Activated CD4-positive, alpha-beta T cell treated with anti-CD3 and anti-CD28 coated beads for 36 hours (primary cell): Measurements from ENCODE around the gene CDH4. TPM values are rescaled to one million over a fixed set of nuclear protein-coding genes. Genes with fewer than 3 reads are reported as not detected.

ENCODE experiments used
- ATAC-seq: fragments of 200-7000 bp; cut with Tn5 transposase; one replicate; pipeline ENCODE4 v1.10.0; 2021; ENCODE audit warnings: mild to moderate bottlenecking, moderate library complexity
- CTCF ChIA-PET: fragments of 350-600 bp; sonication (Branson Sonifier 250); formaldehyde crosslinking; loops from one replicate; lab custom pipeline; 2021; ENCODE audit warnings: antibody characterized with exemption; lab: Charles Lee
- POLR2A ChIA-PET: fragments of 350-600 bp; sonication (Branson Sonifier 250); formaldehyde crosslinking; loops from one replicate; lab custom pipeline; 2021; ENCODE audit warnings: antibody characterized with exemption, inconsistent platforms; lab: Charles Lee
- DNase-seq: peaks from one replicate; pipeline ENCODE4 v3.0.0-alpha.2; 2020
- H3K27ac Mint-ChIP-seq: one replicate; pipeline ENCODE4 v1.8.0; 2021; ENCODE audit warnings: mixed read lengths
- H3K27me3 Mint-ChIP-seq: one replicate; pipeline ENCODE4 v1.8.0; 2021; ENCODE audit warnings: mixed read lengths
- H3K36me3 Mint-ChIP-seq: one replicate; pipeline ENCODE4 v1.8.0; 2021; ENCODE audit warnings: low read depth, mixed read lengths
- H3K4me1 Mint-ChIP-seq: one replicate; pipeline ENCODE4 v1.8.0; 2021; ENCODE audit warnings: mixed read lengths
- H3K4me3 Mint-ChIP-seq: one replicate; pipeline ENCODE4 v1.8.0; 2021; ENCODE audit warnings: mild to moderate bottlenecking, moderate library complexity, mixed read lengths
- H3K9me3 Mint-ChIP-seq: one replicate; pipeline ENCODE4 v1.8.0; 2021; ENCODE audit warnings: low read depth, mixed read lengths
- intact Hi-C, 2 experiments: fragments of 100-400 bp; cut with DNase I in 1 of 2; cut with micrococcal nuclease in 1 of 2; formaldehyde crosslinking; loops; one replicate each; pipeline versions ENCODE4 v1.14.2 to v1.15.1; 2022 to 2024; cut with DNase I, micrococcal nuclease
- total RNA-seq, 2 experiments: library from RNA; stranded (reverse); gene quantifications; one replicate each; pipeline ENCODE4 v1.2.3, GENCODE V29; 2021

CDH4 gene
- total RNA-seq, 2 experiments from 2014 or later, result not detected

DNA sequence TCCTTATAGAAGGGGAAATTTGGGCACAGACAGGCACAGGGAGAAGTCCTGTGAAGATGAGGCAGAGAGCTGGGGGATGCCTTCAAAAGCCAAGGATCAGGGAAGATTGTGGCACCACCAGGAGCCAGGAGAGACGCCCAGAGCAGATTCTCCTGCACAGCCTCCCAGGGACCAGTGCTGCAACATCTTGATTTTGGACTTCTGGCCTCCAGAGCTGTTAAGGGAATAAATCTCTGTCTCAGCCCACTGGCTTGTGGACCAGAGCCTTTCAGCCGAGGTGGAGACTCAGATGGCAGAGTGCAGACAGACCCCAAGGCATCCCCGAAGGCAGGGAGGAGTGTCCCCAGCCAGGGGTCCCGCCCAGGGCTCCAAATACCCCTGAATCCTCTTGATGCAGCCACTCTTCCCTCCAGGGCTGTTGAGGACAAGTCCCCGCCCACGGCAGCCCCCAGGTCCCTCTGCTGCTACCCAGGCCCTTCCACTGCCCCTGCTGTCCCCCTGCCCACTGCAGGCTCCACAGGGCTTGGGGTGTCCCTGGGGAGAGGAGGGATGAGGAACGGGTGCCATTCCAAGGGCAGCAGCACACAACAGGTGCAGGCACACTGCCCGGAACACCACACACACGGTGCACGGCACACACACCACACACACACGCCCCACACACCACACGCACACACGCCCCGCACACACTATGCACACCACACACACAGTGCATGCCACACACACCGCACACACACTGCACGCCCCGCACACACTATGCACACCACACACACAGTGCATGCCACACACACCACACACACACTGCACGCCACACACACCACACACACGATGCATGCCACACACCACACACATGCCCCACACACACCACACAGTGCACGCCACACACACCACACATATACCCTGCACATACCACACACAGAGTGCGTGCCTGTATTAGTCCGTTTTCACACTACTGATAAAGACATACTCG lies 502.2 kb downstream of the CDH4 start:
- DNase-seq (no peak), ATAC-seq (no peak)
- ChIA-PET CTCF (no interaction called here), POLR2A (no interaction called here)
- H3K27ac Mint-ChIP-seq, result no peak overlapping the region
- H3K36me3 Mint-ChIP-seq, result no peaks in the 10 kb centered on the region
- intact Hi-C loops, result no loop called here
- no peak overlapping the region for H3K4me3 Mint-ChIP-seq
- H3K27me3 Mint-ChIP-seq, result no peaks in the 10 kb centered on the region
- peaks cover 6% of the 10 kb centered on the region for H3K9me3 Mint-ChIP-seq
- no peaks in the 10 kb centered on the region for H3K4me1 Mint-ChIP-seq

DNA sequence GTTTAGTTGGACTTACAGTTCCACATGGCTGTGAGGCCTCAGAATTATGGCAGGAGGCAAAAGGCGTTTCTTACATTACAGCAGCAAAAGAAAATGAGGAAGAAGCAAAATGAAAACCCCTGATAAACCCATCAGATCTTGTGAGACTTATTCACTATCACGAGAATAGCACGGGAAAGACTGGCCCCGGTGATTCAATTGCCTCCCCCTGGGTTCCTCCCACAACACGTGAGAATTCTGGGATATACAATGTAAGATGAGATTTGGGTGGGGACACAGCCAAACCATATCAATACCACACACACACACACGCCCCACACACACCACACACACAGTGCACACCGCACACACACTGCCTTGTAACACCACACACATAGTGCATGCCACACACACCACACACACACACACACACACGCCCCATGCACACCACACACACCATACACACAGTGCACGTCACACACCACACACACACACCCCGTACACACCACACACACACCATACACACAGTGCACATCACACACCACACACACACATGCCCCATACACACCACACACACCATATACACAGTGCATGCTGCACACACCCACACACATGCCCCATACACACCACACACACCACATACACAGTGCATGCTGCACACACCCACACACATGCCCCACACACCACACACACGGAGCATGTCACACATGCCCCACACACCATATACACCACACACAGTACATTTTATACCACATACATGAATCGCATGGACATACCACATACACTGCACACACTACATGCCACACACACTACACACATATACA lies 503.1 kb downstream of the CDH4 start:
- H3K9me3 Mint-ChIP-seq, result peaks cover 6% of the 10 kb centered on the region
- intact Hi-C loops, result no loop called here
- no peaks in the 10 kb centered on the region for H3K27me3 Mint-ChIP-seq

DNA sequence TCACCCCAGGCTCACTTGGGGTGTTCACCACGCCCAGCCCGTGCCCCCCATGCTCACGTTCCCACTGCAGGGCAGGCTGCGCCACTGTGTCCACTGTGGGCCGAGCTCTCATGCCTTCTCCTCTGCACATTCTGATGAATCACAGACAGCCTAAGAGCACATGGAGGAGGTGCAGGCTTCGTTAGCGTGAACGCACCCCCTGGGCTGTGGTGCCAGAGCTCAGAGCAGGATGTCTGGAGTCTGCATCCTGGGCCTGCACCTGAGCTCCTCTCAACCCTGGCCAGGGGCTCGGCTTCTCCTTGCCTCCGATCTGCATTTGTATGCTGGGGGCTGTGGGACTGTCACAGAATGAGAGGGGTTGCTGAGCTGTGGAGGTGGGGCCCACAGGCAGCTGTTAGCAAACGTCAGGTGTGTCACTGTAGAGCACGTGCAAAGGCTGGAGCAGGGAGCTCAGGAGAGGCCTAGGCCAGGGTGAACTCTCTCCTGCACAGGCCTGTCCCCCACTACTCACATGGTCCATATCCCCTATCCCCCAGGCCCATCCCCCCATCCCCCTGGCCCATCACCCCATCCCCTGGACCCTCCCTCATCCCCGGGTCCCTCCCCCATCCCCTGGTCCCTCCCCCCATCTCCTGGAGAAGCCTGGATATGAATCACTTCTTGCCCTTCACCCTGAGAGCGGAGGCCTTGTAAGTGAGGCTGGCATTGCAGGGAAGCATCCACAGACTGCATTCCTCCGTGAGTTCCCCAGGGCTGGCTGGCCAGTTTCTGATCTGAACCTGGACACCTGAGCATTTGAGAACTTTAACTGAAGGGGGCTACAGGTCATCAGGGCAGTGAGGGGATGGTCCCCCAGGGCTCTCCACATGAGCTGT lies 504.1 kb downstream of the CDH4 start:
- H3K4me1 Mint-ChIP-seq, result no peaks in the 10 kb centered on the region
- H3K36me3 Mint-ChIP-seq, result no peaks in the 10 kb centered on the region
- CTCF ChIA-PET, result interaction anchor here (0.6 kb wide), 1 partner anchor 12 kb away, joined by 3 read pairs; no protein-coding TSS in a partner anchor
- peaks cover 2% of the 10 kb centered on the region for H3K9me3 Mint-ChIP-seq
- H3K4me3 Mint-ChIP-seq, result no peak overlapping the region
- no peak overlapping the region for H3K27ac Mint-ChIP-seq
- ATAC-seq, result no peak
- no peaks in the 10 kb centered on the region for H3K27me3 Mint-ChIP-seq
- POLR2A ChIA-PET, result no interaction called here
- no peak for DNase-seq
- intact Hi-C loops, result no loop called here

More for the DNA sequence above, 503.1 kb downstream of the CDH4 start:
- POLR2A ChIA-PET, result no interaction called here
- Mint-ChIP-seq H3K4me1 (no peaks in the 10 kb centered on the region), H3K36me3 (no peaks in the 10 kb centered on the region), H3K4me3 (no peak overlapping the region), H3K27ac (no peak overlapping the region)
- DNase-seq, result no peak
- CTCF ChIA-PET, result no interaction called here
- ATAC-seq, result no peak

DNA sequence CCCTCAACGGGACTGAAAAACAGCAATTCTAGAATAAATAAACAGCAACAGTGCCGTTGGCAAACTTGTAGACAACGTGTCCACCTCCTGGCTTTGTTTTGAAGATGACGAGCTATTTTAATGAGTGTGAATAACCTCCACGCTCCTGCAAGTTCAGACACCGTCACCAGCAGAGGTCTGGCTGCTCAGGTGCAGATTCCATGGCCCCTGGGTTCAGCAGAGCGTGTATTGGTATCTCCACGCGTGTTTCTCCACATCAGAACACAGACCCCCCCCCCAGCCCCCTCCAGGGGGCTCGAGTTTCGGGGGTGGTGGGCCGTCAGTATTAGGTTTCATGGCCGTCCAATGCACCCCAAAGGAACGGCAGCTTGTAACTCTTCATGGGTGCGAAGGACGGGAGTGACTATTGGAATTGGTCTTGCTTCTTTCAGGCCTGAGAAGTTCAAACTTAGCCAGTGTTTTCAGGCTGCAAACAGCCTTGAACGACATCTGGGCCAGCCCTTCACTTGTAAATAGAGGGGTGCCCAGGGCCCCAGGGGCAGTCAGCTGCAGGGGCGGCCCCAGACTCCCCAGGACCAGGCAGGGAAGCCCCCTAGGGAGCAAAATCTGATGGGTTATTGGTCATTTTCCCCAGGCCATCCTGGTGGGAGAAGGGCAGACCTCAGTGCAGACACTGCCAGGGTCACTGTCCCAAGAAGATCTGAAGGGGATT lies 505.1 kb downstream of the CDH4 start:
- Mint-ChIP-seq H3K27me3 (no peaks in the 10 kb centered on the region), H3K36me3 (no peaks in the 10 kb centered on the region), H3K9me3 (no peaks in the 10 kb centered on the region), H3K4me1 (no peaks in the 10 kb centered on the region), H3K4me3 (no peak overlapping the region), H3K27ac (no peak overlapping the region)
- DNase-seq, result no peak
- POLR2A ChIA-PET, result no interaction called here
- intact Hi-C loops, result no loop called here
- no peak for ATAC-seq
- CTCF ChIA-PET, result no interaction called here

DNA sequence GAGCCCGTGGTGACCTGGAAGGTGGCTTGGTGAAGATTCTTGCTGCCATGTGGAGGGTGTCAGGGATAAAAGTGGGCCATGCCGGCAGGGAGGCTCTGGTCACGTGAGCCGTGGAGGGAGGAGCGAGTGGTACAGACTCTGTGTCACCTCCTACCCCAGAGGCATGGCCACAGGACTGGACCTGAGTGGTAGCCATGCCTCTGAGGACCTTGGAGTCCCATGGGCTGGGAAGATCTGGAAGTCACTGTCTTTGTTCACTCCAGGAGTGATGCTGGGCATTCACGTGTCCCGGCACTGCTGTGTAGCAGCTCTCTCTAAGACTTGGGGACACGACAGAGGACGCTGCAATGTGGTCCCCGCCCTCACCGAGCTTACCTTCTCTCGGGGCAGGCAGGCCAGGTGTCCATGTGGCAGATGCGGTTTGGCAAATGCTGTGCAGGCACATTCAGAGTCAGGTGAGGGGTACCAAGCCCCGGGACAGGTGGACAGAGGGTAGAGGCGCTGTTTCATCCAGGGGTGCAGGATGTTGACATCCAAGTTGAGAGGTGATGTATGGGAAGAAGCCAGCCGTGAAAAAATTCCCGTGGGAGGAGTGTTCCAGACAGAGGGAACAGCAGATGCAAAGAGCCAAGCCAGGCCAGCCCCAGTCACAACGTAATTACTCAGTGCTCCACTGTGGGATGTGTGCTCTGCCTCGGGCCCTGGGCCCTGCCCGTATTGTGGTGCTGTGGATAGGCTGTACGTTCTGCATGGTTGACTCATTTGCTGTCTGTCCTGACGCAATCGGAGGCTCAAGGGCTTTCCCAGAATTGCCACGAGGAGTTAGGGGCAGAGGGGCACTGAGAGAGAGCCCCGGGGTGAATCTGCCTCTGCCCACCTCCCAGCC lies 505.9 kb downstream of the CDH4 start:
- ATAC-seq (no peak), DNase-seq (no peak)
- Mint-ChIP-seq H3K4me1 (no peaks in the 10 kb centered on the region), H3K4me3 (no peak overlapping the region), H3K27ac (no peak overlapping the region), H3K9me3 (no peaks in the 10 kb centered on the region), H3K36me3 (no peaks in the 10 kb centered on the region), H3K27me3 (no peaks in the 10 kb centered on the region)
- POLR2A ChIA-PET, result no interaction called here
- intact Hi-C loops, result no loop called here
- CTCF ChIA-PET, result no interaction called here

DNA sequence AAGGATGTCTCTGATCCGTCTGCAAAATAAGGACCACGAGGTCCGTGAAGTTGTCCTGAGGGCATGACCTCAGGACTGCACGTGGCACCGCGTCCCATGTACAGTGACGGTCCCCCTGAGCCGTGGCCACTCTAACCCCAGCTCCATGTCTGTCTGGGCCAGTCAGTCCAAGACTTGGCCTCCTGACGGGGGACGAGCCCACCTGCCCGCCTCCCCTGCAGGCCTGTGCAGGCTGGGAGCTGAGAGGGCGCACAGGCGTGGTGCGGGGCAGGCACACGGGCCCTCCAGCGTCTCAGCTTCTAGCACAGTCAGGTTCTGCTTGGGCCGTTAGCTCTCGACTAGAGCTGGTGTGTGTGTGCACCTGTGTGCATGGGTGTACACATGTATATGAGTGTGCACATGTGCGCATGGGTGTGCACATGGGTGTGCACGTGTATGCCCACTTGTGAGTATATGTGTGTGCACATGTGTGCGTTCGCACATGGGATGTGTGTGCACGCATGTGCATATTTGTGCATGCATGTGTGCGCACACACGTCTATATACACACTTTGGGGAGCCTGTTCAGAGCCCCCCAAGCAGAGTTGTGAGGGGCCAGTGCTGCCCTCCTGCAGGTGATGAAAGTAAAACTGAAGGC lies 506.6 kb downstream of the CDH4 start:
- DNase-seq (no peak), ATAC-seq (no peak)
- intact Hi-C loops, result no loop called here
- peaks cover 4% of the 10 kb centered on the region for H3K27me3 Mint-ChIP-seq
- POLR2A ChIA-PET, result no interaction called here
- no peak overlapping the region for H3K4me3 Mint-ChIP-seq
- H3K36me3 Mint-ChIP-seq, result no peaks in the 10 kb centered on the region
- H3K27ac Mint-ChIP-seq, result no peak overlapping the region
- CTCF ChIA-PET, result no interaction called here
- no peaks in the 10 kb centered on the region for H3K4me1 Mint-ChIP-seq
- no peaks in the 10 kb centered on the region for H3K9me3 Mint-ChIP-seq

DNA sequence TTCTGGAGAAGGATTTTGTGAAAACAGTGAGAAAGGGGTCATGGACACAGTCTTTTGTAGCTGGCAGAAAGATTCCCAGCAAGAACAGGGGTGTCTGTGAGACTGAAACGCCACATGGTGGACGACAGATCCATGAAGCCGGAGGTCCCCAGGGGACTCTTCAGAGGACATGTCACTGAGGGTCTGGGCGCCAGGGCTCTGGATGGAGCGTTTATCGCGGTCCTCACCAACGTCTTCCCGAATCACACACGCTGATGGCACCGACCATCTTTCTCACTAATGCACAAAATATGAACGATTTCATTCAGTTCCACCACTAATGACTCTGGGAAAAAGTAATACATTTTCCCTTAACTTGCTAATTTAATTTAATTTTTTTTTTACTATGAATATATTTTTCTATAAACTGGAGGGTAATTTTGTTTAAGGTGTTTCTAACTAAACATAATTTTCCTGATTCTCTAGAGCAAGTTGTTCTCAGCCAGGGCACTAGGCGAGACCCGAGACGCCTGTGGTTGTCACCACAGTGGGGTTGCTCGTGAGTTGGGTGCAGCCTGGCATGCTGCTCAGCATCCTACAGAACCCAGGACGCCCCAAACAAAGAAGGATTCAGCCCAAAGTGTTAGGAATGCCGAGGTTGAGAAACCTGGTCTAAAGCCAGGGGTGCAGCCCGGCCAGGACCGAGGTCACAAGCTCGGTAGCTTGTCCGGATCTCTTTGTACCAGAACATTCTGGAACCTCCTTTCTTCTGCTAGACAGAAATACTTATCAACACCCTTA lies 507.4 kb downstream of the CDH4 start:
- Mint-ChIP-seq H3K4me1 (no peaks in the 10 kb centered on the region), H3K27ac (no peak overlapping the region), H3K27me3 (peaks cover 4% of the 10 kb centered on the region), H3K9me3 (no peaks in the 10 kb centered on the region), H3K4me3 (no peak overlapping the region), H3K36me3 (no peaks in the 10 kb centered on the region)
- ATAC-seq (no peak), DNase-seq (no peak)
- CTCF ChIA-PET, result no interaction called here
- POLR2A ChIA-PET, result no interaction called here
- intact Hi-C loops, result no loop called here

DNA sequence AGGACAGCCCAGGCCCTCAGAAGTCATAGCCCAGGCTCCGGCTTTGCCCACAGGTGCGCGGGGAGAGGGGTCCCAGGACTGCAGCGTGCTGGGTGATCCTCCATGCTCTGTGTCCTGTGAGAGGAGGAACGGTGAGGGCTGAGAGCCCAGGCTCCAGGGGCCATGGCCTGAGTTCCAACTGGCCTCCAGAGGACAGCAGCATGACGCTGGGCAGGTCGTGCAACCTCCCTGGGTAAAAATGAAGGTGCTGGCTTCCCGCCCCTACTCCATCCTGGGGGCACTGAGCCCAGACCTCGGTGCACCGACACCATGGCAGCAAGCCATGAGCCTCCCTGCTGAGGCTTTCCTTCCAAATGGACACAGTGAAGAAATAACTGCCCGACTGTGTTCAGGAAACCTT lies 508.3 kb downstream of the CDH4 start:
- ATAC-seq, result no peak
- POLR2A ChIA-PET, result no interaction called here
- H3K27ac Mint-ChIP-seq, result no peak overlapping the region

DNA sequence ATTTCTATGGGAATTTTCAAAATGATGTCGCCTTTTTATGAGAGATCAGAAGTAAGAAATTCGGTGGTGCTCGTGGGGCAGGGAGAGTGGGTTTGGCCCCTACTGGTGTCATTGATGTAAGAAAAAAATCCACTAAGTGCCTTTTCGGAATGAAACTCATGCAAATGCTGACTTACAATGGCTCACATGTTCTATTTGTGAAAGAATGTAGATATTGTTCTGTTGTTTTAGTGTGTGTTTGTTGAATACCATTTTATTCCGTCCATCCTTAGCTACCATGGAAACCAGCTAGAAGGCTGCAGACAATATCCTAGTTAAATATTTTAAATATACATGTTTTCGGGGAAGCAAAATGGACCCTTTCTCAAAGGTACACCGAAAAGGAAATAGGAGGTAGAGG lies 508.7 kb downstream of the CDH4 start:
- no peak overlapping the region for H3K27ac Mint-ChIP-seq
- no peaks in the 10 kb centered on the region for H3K36me3 Mint-ChIP-seq
- H3K27me3 Mint-ChIP-seq, result peaks cover 4% of the 10 kb centered on the region
- H3K4me1 Mint-ChIP-seq, result no peaks in the 10 kb centered on the region
- ChIA-PET CTCF (no interaction called here), POLR2A (no interaction called here)
- ATAC-seq (no peak), DNase-seq (no peak)
- intact Hi-C loops, result no loop called here
- no peaks in the 10 kb centered on the region for H3K9me3 Mint-ChIP-seq
- H3K4me3 Mint-ChIP-seq, result no peak overlapping the region

More for the DNA sequence above, 508.3 kb downstream of the CDH4 start:
- intact Hi-C loops, result no loop called here
- Mint-ChIP-seq H3K36me3 (no peaks in the 10 kb centered on the region), H3K4me3 (no peak overlapping the region), H3K4me1 (no peaks in the 10 kb centered on the region), H3K9me3 (no peaks in the 10 kb centered on the region), H3K27me3 (peaks cover 4% of the 10 kb centered on the region)
- DNase-seq, result no peak
- CTCF ChIA-PET, result no interaction called here
